GM18909 (cell line): ENCODE measurements around the gene RECK.

Source experiments
- ATAC-seq: cut with Tn5 transposase; IDR thresholded peaks from one replicate; pipeline ENCODE4 v1.9.1; 2021; ENCODE audit warnings: mild to moderate bottlenecking; ENCODE audit not compliant: unreplicated experiment, poor library complexity

Gene RECK

DNA sequence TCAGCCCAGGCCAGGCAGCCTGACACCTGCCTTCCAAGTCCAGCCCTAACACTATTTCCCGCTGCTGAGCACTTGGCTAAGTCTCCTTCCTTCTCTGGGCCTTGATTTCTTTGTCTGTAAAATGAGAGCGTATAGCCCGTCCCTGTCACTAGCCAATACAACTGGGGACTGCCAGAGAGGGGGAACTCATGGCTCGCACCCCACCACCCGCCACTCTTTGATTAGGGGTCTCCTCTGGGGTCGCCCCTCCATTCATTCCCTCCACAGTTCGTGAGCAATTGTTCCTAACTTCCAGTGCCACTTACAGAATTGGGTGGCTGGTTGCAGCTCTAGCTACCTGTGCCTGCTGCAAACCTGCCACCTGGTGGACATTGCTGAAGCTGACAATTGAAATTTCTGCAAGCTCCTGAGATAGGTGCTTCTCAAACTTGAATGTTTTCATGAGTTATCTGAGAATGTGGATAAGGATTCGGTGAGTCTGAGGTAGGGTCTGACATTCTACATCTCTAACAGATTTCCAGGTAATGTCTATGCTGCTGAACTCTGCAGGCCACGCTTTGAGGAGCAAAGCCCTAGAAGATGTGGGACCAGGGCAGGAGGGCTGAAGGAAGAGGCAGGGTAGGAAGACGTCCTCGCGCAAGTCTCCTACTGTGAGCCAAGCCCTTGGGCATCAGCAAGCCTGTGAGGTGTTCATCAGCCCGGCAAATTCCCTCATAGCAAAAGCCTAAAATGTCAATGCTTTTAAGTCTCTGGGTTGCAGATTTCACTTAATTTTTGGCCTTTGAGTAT, 13.3 kb upstream of the RECK start:
- no peak for ATAC-seq

DNA sequence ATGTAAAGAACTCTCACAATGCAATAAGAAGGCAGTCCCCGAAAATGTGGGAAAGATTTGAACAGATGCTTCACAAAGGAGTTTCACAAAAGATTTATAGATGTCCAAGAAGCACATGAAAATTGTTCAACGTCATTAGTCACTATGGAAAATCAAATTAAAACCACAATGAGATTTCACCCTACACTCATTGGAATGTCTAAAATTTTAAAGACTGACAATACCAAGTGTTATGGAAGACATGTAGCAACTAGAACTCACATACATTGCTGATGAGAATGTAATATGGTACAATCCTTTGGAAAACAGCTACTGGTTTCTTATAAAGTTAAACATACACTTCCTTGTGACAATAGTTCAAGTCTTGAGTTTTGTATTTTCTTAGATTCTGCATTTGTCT, 11.0 kb upstream of the RECK start:
- ATAC-seq, result no peak

- ATAC-seq, result no peak
Measured at GRCh38 chr9:36029202-36029601, 7.5 kb upstream of the RECK start.

DNA sequence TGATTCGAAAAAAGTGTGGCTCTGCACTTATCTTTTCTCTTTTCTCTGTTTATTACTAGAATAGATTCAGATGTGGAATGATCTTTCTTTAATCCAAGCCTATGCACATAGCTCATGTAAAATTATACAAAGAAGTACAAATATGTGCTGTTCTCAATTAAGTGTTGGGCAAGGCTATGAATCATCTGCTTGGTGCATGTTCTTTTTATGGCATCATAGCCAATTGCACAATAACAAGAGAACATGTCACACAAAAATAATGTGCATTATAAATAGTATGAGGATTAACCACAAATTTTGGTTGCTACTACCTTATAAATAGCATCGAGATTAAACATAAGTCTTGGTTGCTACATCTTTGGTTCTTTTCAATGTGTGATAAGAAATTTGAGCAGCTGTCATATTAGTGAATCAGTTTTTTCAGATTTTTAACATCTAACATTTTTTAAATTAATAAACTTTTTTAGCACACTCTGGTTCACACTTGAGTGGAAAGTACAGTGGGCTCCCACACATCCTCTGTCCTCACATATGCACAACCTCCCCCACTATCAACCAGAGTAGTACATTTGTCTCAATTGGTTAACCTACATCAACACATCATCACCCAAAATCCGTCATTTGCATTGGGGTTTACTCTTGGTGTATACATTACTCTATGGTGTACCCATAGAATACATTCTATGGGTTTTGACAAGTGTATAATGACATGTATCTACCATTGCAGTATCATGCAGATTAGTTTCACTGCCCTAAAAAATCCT, 6.8 kb upstream of the RECK start:
- ATAC-seq, result no peak

DNA sequence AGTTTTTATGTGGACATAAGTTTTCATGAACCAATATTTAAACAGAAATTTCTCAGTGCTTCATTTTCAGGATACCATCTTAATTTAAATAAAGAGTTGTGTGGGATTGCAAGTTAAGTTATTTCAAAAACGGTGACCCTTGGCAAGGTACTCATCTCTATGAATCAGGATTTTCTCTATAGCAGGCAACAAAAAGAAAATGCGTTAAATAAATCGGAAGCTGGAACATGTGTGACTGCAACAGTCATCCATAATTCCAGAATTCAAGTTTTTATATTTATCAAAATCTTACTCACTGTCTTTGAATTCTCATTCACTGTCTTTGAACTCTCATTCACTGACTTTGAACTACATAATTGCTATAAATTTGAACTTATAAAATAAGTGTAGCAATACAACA, 5.8 kb upstream of the RECK start:
- ATAC-seq, result no peak

DNA sequence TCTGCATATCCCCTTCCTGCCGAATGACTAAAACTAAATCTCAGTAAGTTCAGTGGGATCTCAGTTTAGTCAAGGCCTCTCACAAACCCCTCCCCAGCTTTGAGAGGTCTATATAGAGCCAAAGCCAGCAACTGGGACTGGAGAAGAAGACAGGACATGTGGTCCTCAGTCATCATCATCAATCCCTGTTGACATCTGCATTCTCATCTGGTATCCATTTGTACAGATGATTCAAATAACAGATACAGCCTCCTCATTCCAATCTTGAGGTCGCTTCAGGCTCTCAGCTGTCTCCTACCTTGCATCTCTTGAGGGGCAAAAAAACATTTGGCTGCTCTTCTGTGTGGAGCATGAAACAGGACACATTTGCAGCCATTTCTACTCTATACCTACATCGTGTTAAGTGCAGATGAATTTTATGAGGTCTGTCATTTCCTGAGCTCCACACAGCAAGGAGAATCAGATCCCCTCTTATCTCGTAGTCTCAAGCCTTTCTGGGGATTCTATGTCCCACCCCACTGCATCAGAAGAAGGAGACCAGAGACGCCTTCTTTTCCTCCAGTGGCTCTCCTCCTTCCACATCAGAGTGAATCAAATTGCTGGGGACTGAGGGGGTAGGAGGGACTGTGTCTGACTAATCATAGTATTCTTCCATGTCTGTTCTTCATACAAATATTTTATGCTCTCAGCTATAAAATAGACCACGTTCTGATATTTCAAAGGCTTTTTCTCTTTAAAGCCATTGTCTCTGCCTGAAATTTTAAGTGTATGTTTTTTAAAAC, 4.7 kb upstream of the RECK start:
- ATAC-seq, result no peak

DNA sequence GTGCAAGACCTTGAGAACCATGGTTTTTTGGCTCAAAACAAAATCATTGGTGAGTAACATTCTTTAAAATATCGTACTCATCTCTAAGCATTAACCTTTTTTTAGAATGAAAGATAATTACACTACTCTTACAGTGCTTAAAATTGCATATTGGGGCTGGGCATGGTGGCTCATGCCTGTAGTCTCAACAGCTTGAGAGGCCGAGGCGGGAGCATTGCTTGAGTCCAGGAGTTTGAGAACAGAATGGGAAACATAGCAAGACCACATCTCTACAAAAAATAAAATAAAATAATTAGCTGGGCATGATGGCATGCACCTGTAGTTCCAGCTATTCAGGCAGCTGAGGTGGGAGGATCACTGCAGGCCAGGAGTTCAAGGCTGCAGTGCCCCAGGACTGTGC, 2.9 kb upstream of the RECK start:
- no peak for ATAC-seq

- ATAC-seq, result no peak
Measured at GRCh38 chr9:36034234-36034633, 2.5 kb upstream of the RECK start.

DNA sequence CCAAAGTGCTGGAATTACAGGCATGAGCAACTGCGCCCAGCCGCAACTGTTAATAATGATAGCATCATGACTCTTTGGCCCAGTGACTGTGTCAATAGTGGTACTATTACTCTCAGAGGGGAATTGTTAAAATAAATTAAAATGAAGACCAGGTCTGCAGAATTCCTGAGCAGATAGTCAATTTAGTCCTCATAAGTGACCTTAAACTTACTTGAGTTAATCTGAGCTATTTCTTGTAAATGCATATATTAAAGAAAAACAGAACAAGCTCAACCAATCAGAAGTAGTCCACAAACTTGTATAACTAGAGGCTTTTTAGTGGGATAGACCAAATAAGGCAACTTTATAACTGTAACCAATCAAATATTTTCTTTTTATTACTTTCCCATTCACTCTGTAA, 1.7 kb upstream of the RECK start:
- ATAC-seq, result no peak

GRCh38 chr9:36036253-36036779, 397 bp upstream of the RECK start:
- ATAC-seq, result no peak

DNA sequence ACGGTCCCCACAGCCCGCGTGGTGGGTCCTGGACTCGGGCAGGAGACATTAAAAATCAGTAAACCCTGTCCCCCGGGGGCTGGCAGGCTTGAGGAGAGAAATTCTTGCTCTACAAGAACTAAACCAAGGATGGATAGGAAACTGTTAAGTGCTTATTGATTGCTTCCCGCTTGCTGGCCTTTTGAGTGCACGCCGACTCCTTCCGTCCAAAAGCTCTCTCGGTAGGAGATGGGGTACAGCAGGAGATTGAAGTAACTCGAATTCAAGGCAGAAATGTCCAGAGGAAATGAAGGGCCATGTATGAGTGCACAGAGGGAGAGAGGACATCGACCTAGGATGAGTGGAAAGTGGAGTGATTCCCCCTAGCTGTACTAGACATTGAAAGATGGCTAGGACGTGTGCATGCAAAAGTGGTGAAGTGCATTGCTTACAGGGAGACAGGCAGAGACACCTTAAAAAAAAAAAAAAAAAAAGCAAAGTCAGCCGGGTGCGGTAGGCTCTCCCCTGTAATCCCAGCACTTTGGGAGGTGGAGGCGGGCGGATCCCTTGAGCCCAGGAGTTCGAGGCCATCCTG, 923 bp downstream of the RECK start:
- ATAC-seq, result no peak

GRCh38 chr9:36039121-36039520, 2.4 kb downstream of the RECK start:
- ATAC-seq, result no peak

GRCh38 chr9:36039696-36040095, 3.0 kb downstream of the RECK start:
- ATAC-seq, result no peak

DNA sequence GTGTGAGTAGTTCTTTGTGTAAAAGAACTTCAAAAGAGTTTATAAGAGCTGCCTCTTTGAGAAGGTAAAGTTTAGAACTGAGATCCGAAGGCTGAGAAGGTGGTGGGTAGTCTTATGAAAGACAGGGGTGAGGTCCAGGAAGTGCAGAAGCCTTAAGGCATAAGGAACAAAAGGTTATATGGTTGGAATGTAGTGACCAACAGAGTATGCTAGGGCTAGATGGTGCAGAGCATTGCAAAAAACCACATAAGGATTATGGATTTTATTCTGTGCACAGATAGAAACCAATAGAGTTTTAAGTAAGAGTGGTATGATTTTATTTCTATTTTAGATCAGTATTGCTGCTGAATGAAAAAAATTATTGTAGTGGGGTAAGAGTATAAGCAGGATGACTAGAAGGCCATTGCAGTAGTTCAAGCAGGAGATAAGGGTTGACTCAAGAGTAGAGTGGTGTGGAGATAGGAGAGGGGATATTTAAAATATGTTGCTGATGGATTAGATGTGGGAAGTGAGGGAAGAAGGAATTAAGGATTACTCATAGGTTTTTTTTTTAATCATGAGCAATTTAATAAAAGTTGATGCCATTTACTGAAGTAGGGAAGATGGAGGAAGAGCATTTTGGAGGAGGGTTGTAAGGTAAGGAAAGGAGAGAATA, 3.7 kb downstream of the RECK start:
- ATAC-seq, result no peak

DNA sequence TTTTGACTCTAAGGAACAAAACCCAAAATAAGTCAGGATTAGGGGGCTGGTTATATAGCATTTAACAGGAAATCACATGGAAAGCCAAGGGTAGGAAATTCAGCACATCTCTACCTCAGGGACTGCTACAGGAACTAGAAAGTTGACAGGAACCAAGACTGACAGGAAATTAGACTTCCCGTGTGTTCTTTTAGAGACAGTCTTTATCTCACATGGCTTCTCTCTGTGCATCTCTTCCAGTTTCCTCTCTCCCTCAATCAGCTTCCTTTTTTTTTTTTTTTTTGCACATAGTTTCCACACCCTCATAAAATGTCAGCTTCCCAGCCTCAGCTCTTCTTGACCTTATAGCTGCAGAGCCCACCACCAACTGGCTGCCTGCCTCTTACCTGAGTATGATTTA, 4.8 kb downstream of the RECK start:
- no peak for ATAC-seq

GRCh38 chr9:36045610-36046009, 8.9 kb downstream of the RECK start:
- ATAC-seq, result no peak

DNA sequence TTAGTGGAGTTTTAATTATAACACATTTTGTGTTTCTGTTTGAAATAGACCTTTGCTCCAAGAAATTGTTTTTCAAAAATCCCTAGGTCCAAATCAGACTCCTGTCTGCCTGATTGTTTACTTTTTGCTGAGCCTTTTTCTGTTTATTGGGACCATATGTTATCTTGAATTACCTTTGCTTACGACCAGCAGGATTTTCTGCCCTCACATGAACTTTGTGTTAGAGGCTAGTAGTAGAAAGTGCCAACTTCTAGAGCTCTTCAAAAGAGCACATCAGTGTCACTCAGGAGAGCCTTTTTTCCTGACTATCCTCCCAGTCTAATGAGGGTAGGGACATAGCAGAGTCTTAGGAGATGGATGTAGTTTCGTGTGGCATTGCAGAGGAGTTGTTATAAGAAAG, 10.2 kb downstream of the RECK start:
- no peak for ATAC-seq

- ATAC-seq, result no peak
Measured at GRCh38 chr9:36049408-36049807, 12.7 kb downstream of the RECK start.

DNA sequence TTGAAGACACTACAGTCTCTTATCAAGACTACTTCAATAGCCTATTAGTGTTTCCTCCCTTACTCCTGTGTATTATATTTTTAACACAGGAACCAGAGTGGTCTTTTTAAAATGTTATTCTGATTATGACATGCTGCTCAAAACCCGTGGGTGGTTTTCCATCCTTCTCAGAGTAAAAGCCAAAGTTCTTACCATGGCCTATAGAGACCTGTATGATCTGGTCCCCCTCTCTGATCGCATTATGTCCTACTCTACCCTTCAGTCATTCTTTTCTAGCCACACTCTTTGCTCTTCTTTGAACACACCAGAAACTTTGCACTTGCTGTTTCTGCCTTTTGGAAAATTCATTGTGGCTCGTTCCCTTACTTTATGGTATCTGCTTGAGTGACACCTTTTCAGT, 13.8 kb downstream of the RECK start:
- no peak for ATAC-seq

DNA sequence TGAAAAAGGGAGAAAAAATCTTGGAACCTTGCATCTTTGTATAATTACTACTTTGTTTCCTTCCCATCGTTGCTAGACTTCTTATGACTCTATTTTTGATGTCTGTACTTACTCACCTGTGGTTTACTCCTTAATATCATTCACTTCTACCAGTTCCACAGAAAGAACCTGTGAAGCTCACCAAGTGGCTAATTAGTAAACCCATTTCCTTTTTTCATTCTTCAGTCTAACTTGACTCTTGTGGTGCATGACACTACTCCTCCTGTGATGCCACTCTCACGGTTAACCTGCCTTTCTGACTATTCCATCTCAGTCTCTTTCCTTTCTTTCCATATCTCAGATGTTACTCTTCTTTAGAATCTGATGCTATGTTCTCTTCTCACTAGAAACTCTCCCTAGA, 14.6 kb downstream of the RECK start:
- no peak for ATAC-seq
